ENCODE measurements around the gene S1PR4. TPM values are rescaled to one million over a fixed set of nuclear protein-coding genes. Genes with fewer than 3 reads are reported as not detected.

S1PR4 gene, protein sequence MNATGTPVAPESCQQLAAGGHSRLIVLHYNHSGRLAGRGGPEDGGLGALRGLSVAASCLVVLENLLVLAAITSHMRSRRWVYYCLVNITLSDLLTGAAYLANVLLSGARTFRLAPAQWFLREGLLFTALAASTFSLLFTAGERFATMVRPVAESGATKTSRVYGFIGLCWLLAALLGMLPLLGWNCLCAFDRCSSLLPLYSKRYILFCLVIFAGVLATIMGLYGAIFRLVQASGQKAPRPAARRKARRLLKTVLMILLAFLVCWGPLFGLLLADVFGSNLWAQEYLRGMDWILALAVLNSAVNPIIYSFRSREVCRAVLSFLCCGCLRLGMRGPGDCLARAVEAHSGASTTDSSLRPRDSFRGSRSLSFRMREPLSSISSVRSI
- total RNA-seq = 0.21 and 0.33 TPM in 2 replicates

DNA sequence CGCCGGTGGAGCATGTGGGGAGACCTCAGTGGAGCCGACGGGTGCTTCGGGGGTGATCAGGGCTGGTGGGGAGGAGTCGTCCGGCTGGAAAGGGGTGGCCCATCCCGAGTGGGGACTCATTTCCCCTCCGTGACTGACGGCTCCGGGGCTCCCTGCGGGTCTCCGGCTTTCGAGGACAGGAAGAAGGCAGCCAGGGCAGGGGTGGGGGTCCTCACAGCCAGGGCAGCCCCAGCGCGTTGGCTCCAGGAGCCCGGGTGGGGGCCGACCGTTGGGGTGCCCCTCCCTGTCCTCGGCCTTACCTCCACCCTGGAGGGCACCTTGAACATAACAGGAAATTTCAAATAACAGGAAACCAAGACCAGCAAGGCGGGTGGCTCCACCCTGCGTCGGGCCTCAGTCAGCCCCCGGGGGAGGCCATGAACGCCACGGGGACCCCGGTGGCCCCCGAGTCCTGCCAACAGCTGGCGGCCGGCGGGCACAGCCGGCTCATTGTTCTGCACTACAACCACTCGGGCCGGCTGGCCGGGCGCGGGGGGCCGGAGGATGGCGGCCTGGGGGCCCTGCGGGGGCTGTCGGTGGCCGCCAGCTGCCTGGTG lies at the start of gene S1PR4:
Gene S1PR4, plus strand, starts transcription at position 393 of the 596 bp plus-strand sequence. Its CDS starts 24 bp downstream, at position 417.
- DNase-seq (ENCODE audit: low read depth, low spot score) = no peak

DNA sequence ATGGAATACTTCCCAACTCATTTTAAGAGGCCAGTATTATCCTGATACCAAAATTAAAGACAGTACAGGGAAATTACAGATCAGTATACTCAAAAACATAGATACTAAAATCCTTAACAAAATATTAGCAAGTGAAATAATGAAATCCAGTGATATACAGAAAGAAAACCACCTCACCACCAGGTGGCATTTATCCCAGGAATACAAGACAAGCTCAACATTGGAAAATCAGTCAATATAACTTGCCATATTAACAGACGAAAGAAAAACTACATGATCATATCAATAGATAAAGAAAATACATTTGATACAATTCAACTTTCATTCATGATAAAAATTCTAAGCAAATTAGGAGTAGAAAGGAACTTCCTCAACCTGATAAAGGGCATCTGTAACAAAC lies 49.5 kb upstream of the S1PR4 start:
- peak; percentile 43 for DNase-seq (ENCODE audit: low read depth, low spot score)

DNA sequence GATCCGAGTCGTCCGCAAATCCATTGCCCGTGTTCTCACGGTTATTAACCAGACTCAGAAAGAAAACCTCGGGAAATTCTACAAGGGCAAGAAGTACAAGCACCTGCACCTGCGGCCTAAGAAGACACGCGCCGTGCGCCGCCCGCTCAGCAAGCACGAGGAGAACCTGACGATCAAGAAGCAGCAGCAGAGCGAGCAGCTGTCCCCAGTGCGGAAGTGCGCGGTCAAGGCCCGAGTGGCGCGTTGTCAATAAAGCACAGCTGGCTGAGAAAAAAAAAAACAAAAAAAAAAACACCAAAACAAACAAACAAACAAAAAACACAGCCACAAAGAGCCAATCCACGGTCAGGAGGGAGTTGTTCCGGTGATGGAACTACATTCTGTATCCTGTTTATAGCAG lies 47.4 kb upstream of the S1PR4 start:
- DNase-seq (ENCODE audit: low read depth, low spot score) = no peak

DNA sequence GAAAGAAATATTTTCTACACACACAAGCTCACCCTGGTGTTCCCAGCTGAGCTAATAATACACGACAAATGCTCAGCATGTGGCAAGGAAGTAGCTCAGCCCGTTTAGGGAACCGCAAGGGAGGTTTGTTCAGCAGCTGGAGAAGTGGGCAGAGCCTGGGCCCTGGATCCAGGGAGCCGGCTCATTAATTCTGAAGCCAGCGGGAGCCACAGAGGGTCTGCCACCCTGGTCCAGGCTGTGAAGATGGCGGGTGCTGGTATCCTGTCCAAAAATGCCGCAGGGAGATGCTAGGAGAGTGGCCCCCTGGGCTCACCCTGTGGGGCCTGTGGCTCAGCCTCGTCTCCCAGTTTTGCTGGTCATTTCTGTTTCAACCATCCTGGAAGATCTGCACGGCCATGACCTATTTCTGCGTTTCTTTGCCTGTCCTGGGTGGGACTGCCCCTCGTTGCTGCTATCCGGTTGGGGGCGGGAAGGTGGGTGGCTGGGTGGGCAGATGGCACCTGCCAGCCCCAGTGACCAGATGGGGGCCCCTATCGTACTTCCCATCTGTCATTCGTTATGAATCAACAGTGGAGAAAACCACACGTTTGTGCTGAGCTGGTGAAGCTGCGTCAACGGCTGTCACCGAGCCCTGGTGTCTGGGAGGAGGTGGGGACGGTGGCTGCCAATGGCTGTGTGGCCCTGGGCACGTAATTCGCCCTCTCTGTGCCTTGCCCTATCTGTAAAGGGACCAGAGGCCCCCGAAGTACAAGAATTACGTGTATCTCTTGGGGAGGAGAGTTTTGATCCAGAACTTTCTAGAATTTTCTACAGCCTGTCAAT lies 45.4 kb upstream of the S1PR4 start:
- no peak for DNase-seq (ENCODE audit: low read depth, low spot score)

DNA sequence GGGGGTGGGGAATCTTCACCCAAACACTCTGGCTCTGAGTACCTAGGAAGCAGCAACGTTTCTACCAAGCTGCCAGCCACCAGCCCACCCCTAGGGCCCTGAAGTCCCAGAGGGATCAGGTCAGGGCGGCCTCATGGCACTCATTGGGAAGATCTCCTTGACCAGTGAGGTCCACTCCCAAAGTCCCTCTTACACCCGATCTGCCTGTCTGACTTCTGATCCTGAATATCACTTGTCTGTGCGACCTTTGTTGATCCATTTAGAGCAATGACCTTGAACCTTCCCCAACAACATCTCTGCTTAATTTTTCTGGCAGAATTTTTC lies 44.8 kb upstream of the S1PR4 start:
- DNase-seq (ENCODE audit: low read depth, low spot score) = no peak

DNA sequence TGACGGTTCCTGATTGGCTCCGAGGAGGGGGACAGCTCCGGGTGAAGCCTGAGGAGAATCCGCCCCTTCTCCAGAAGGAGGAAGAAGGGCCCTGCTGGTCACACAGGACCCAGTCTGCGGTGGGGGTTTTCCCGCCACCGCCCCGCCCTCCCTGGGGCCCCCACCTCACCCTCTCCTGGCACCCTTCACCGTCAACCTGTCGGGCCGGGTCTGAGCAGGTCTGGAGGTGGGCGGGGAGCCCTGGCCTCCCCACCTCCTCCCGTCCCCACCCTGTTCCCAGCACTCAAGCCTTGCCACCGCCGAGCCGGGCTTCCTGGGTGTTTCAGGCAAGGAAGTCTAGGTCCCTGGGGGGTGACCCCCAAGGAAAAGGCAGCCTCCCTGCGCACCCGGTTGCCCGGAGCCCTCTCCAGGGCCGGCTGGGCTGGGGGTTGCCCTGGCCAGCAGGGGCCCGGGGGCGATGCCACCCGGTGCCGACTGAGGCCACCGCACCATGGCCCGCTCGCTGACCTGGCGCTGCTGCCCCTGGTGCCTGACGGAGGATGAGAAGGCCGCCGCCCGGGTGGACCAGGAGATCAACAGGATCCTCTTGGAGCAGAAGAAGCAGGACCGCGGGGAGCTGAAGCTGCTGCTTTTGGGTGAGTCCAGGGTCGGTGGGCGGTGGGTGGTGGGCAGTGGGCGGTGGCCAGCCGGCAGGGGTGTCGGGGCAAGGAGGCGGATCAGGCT lies 42.4 kb upstream of the S1PR4 start, which contains the start of gene GNA15:
Gene GNA15, plus strand, starts transcription at position 73 of the 723 bp plus-strand sequence. Its CDS starts 418 bp downstream, at position 491.
- DNase-seq (ENCODE audit: low read depth, low spot score) = no peak

DNA sequence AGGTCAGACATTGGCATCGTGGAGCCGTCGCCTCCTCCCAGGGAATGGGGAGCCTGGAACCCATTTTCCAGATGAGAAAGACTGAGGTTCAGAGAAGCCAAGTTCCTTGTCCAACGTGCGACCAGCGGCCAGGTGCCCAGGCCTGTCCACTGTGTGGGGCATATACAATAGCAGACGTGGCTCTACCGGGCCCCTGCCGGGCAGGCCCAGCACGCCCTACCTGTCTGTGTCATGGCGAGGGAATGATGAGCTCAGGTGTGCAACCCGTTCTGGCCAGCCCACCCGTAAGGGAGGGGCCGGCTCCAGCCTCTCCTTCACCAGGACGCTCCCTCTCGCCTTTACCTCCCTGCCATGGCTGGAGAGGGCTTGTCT lies 41.9 kb upstream of the S1PR4 start:
- no peak for DNase-seq (ENCODE audit: low read depth, low spot score)

DNA sequence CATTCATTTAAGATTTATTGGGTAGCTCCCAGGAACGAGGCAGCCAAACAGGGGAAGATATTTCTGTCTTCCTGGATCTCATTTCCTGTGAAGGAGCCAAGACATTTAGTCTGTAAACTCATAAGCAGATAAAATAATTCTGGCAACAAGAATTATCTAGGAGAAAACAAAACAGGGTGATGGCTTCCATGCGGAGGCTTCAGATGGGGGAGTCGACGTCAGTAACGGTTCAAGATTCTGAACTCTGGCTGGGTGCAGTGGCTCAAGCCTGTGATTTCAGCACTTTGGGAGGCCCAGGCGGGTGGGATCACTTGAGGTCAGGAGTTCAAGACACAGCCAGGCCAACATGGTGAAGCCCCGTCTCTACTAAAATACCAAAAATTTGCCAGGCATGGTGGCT lies 41.5 kb upstream of the S1PR4 start:
- DNase-seq (ENCODE audit: low read depth, low spot score) = no peak

DNA sequence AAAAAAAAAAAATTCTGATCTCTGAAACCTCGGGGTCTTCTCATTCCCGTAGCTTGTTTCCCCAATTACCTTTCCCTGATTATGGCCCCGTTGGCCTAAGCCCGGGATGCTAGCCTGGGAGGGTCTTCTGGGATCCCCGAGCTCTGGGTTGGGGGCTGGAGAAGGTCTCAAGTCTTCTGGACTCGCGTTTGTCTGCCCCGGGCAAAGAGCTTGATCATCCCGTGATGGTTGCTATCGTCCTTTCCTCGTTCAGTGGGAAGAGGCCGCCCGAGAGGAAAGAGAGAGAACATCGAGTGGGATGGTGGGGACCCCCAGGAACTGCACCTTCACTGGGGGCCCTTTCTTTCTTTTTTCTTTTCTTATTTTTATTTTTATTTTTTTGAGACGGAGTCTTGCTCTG lies 40.3 kb upstream of the S1PR4 start:
- no peak for DNase-seq (ENCODE audit: low read depth, low spot score)

DNA sequence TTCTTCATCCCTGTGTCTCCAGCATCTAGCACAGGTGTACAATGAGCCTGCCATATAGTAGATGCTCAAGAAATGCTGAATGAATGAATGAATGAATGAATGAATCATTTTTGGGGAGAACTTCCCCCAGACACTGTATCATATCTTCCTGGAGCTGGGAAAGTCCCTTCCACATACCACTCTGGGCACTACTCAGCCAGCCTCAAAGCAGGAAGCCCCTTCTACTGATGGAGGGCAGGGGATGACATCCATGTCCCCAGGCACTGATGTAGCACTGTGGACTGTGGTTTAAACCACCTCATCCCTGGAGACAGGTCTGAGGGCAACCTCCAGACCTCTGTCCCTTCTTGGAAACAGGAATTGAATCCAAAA lies 37.9 kb upstream of the S1PR4 start:
- no peak for DNase-seq (ENCODE audit: low read depth, low spot score)

DNA sequence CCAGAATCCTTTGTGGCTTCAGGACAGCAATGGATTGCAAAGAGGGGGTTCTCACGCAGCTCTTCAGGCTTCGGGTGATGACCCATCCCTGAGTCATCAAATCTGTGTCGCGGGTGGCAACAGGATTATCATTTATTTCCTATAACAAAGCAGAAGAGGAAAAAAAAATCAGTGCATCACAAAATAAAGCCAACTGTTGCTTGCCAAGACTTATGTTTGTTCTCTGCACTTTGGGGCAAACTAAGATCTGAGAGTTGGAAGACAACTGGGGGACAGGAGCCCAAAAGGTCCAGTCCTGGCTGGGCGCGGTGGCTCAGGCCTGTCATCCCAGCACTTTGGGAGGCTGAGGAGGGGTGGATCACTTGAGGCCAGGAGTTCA lies 36.3 kb upstream of the S1PR4 start:
- peak; percentile 71 for DNase-seq (ENCODE audit: low read depth, low spot score)

DNA sequence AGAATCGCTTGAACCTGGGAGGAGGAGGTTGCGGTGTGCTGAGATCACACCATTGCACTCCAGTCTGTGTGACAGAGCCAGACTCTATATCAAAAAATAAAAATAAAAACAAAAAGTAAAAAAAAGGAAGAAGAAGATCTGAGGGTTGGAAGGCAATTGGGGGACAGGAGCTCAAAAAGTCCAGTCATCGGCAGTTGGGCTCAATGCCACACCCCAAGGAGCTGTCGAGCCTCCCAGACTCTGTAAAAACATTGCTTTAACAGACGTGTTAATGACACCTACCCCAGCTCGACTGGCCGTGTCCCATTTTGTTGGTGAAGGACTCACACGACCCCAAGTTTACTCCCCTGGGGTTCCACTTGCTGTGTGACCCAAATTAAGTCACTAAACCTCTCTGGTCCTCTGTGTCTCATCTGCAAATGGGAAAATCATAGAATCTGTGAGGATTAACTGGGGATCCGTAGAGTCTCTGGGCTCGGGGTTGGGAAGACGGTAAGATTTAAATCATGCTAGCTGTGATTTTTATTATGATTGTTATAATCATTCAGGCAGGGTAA lies 35.7 kb upstream of the S1PR4 start:
- DNase-seq (ENCODE audit: low read depth, low spot score) = no peak

DNA sequence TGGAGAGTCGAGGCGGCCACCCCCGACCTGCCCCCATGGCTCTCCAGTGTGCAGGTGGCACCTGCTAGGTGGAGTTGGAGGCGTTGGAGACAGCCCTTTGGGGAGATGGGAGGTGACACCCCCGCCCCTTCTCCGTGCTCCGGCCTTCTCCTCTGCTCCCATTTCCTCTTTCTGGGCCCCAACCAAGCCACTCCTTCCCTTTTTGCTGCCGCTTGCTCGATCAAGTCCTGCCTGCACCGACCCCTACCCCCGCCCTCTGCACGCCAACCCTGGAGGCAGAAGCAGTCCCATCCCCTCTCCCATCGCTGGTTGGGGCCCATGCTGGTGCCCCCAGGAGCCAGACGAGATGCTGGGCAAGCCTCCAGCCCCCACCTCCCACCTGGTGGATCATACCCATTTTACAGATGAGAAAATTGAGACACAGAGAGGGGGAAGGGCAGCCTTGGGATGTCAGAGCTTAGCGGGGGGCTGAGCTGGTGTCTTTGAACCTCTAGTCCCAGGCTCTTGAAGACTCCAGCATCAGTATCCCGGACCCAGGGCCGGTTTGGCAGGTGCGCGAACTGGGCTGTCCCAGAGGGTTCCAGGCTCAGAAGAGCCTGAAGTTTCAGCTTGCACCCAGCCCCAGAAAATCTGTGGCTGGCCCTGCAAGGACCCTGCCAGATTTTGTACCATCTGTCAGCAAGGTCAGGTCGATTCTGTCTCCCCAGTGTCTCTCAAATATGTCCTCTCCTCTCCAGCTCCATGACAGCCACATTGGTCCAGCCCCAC lies 32.5 kb upstream of the S1PR4 start:
- no peak for DNase-seq (ENCODE audit: low read depth, low spot score)

DNA sequence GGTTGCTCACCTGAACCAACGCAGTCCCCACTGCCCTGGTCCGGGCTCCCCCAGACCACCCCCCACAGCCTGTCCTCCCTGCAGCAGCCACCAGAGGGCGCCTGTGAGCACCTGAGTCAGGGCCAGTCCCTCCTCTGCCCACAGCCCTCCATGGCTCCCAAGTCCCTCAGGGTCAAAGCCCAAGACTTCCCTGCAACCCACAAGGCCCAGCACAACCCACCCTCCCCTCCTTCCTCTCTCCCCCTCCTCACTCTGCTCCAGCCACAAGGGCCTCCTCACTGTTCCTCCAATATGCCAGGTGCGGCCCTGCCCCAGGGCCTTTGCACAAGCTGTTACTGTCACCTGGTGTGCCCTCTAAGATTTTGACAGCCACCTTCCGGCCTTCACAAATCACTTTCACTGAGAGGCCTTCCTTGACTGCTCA lies 31.9 kb upstream of the S1PR4 start:
- no peak for DNase-seq (ENCODE audit: low read depth, low spot score)

DNA sequence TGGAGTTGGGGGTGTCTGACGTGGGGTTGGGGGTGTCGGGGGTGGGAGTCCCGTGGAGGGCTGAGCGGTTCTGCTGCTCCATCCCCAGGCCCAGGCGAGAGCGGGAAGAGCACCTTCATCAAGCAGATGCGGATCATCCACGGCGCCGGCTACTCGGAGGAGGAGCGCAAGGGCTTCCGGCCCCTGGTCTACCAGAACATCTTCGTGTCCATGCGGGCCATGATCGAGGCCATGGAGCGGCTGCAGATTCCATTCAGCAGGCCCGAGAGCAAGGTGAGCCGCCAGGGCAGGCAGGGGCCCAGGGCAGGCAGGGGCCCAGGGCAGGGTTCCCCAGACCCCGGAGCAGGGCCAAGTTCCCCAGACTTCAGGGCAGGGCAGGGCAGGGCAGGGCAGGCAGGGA lies 30.1 kb upstream of the S1PR4 start:
- DNase-seq (ENCODE audit: low read depth, low spot score) = no peak

DNA sequence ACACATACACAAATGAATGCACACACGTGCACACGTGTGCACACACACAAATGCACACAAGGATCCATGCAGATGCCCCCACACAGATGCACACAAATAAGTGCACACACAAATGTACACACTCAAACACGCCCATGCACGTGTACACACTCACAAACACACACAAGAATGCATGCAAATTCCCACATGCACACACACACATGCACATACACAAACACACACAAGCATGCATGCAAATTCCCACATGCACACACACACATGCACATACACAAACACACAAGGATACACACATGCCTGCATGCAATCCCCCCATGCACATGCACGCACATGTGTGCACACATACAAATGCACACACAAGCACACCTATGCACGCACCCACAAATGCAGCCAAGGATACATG lies 29.5 kb upstream of the S1PR4 start:
- no peak for DNase-seq (ENCODE audit: low read depth, low spot score)

DNA sequence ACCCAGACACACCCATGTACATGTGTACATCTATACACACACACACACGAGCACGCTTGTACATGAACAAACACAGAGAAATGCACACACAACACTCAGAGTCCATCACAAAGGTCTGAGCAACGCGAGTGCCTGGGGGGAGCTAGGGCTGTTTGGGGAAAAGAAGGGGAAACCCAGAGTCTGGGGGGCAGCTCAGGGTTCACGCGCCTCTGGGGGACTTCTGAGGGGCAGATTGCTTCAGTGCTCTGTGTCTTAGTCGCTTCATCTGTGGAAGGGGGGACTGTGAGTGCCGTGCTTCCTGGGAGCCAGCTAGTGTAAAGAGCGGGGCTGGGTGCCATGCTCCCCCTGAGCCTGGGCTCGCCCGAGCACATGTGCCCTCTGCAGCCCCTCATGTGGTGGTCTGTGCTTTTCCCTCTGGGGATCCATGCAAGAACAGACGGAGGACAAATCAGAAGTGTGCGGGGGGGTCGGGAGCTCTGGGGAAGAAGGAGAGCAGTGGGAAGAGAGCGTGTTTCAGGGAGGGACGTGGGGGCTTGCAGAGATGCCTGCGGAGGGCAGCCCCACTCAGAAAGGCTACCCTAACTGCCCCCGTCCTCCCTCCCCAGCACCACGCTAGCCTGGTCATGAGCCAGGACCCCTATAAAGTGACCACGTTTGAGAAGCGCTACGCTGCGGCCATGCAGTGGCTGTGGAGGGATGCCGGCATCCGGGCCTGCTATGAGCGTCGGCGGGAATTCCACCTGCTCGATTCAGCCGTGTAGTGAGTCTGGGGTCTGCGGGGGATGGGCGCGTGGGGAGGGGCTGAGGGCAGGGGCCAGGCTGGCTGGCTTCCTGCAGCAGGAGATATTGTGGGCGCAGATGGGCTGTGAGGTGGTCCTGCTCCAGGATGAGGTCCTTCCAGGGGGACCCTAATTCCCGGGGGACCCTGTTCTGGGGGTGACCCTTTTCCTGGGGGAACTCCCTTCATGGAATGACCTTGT lies 28.8 kb upstream of the S1PR4 start:
- DNase-seq (ENCODE audit: low read depth, low spot score) = no peak

DNA sequence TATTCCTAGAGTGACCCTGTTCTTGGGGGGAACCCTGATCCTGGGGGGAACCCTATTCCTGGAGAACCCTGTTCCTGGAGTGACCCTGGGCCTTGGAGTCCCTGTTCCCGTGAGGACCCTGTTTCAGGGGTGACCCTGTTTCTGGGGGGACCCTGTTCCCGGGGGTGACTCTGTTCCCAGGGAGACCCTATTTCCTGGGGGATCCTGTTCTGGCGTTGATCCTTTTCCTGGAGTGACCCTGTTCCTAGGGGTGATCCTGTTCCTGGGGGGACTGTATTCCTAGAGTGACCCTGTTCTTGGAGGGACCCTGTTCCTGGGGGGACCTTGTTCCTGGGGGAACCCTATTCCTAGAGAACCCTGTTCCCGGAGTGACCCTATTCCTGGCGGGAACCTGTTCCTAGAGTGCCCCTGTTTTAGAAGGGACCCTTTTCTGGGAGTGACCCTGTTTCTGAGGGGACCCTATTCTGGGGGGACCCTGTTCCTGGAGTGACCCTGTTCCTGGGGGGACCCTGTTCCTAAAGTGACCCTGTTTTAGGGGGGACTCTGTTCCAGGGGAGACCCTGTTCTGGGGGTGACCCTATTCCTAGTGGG lies 27.7 kb upstream of the S1PR4 start:
- DNase-seq (ENCODE audit: low read depth, low spot score) = no peak
